K562 (cell line): ENCODE results near the gene PLIN5. TPM values are rescaled to one million over a fixed set of nuclear protein-coding genes. Genes with fewer than 3 reads are reported as not detected.

ENCODE experiments used
- ARID2 ChIP-seq: fragments of 450-650 bp; IDR thresholded peaks from 2 replicates; pipeline ENCODE4 v1.6.1; 2017; ENCODE audit warnings: antibody characterized with exemption, mild to moderate bottlenecking
- CBFA2T3 ChIP-seq: fragments of 450-650 bp; IDR thresholded peaks from 2 replicates; pipeline ENCODE4 v1.6.1; 2017
- HNRNPK ChIP-seq: fragments of 200-400 bp; formaldehyde crosslinking; IDR thresholded peaks from one replicate; pipeline ENCODE4 v1.6.1; 2018; ENCODE audit warnings: mild to moderate bottlenecking, low read depth, low read length; ENCODE audit not compliant: poor library complexity, severe bottlenecking
- HSF4 ChIP-seq: fragments of 250-450 bp; sonication (Bioruptor Pico); IDR thresholded peaks from 2 replicates; pipeline ENCODE4 v2.1.2; 2022; ENCODE audit warnings: mild to moderate bottlenecking, moderate library complexity, borderline replicate concordance
- MYC ChIP-seq, 2 experiments: fragments of 250-450 bp in 1 of 2; sonication (Bioruptor Pico) in 1 of 2; IDR thresholded peaks; 2 replicates each; pipeline versions ENCODE4 v1.5.1 to v1.6.1; 2012 to 2021; ENCODE audit warnings: low read depth in 2 of 2, borderline replicate concordance in 1 of 2, improper control_type of control experiment in 1 of 2, low read length in 1 of 2, mild to moderate bottlenecking in 1 of 2, moderate library complexity in 1 of 2
- PYGO2 ChIP-seq: fragments of 450-650 bp; IDR thresholded peaks from 2 replicates; pipeline ENCODE4 v1.6.1; 2016; ENCODE audit warnings: mild to moderate bottlenecking, missing genetic modification characterization, moderate library complexity, missing compliant biosample characterization
- SAFB2 ChIP-seq: fragments of 200-400 bp; formaldehyde crosslinking; IDR thresholded peaks from 2 replicates; pipeline ENCODE4 v1.6.1; 2018; ENCODE audit warnings: borderline replicate concordance, low read length, low read depth, moderate library complexity; ENCODE audit not compliant: severe bottlenecking
- SMAD1 ChIP-seq: fragments of 150-350 bp; IDR thresholded peaks from 2 replicates; pipeline ENCODE4 v1.6.1; 2014; ENCODE audit warnings: low read length, low read depth; ENCODE audit not compliant: partially characterized antibody
- SMC3 ChIP-seq: conservative IDR thresholded peaks from 2 replicates; pipeline ENCODE4 v1.6.1; 2011; ENCODE audit warnings: low read depth, low read length, improper control_type of control experiment; ENCODE audit not compliant: insufficient read depth
- SRF ChIP-seq, 2 experiments: fragments of 250-450, 450-650 bp in 1 of 2; sonication (Bioruptor Pico) in 1 of 2; sonication (generic) in 1 of 2; formaldehyde crosslinking; IDR thresholded peaks; 2 replicates each; pipeline versions ENCODE4 v1.5.0 to v1.5.1; 2020 to 2022; ENCODE audit warnings: mild to moderate bottlenecking in 1 of 2, missing genetic modification reagents in 1 of 2
- ZFX ChIP-seq: sonication (generic); formaldehyde crosslinking; IDR thresholded peaks from 2 replicates; pipeline ENCODE4 v1.8.0; 2022; ENCODE audit warnings: mild to moderate bottlenecking, missing genetic modification reagents, moderate library complexity
- ZNF217 ChIP-seq: sonication (generic); formaldehyde crosslinking; IDR thresholded peaks from 2 replicates; pipeline ENCODE4 v1.8.0; 2022; ENCODE audit warnings: mild to moderate bottlenecking, missing genetic modification reagents
- polyA plus RNA-seq, 8 experiments: library from polyadenylated mRNA; depleted of rRNA in 4 of 8; stranded (reverse) in 5 of 8; unstranded in 3 of 8; fragments of >200 nt; fragmentation: Nextera tagmentation in 2 of 8; fragmentation: Illumina TruSeq in 1 of 8; extraction: Ambion mirVana in 2 of 8; extraction: Trizol in 1 of 8; gene quantifications; 2 replicates each; pipeline versions ENCODE4 v1.2.1 to v1.2.3, GENCODE V29; 2011 to 2014; ENCODE audit warnings: inconsistent platforms in 1 of 8, missing spikeins in 1 of 8
- total RNA-seq, 7 experiments: library from RNA; depleted of rRNA in 6 of 7; stranded (reverse); fragments of >200 nt in 6 of 7; fragmentation: Illumina TruSeq in 2 of 7; extraction: Trizol in 2 of 7; gene quantifications; 2 replicates each; pipeline versions ENCODE4 v1.2.1 to v1.2.3, GENCODE V29; 2011 to 2021; ENCODE audit warnings: low replicate concordance in 1 of 7
- TF ChIP-seq, protein P1 (sequence below): fragments of 450-650 bp; conservative IDR thresholded peaks from 2 replicates; pipeline ENCODE4 v1.6.1; 2016; ENCODE audit warnings: missing genetic modification characterization, low read depth, mild to moderate bottlenecking, missing compliant biosample characterization, moderate library complexity
- TF ChIP-seq, protein P2 (sequence below): fragments of 450-650 bp; IDR thresholded peaks from 2 replicates; pipeline ENCODE4 v1.6.1; 2017; ENCODE audit warnings: antibody characterized with exemption, mild to moderate bottlenecking
- TF ChIP-seq, protein P3 (sequence below): fragments of 250-450 bp; sonication (Bioruptor Pico); IDR thresholded peaks from 2 replicates; pipeline ENCODE4 v1.4.0; 2020
- TF ChIP-seq, protein P4 (sequence below): sonication (generic); IDR thresholded peaks from 2 replicates; pipeline ENCODE4 v1.6.1; 2016

Gene PLIN5
- total and polyA plus RNA-seq, 9 of the 15 experiments (the other 6 are each of a cell fraction or from before 2014, with no cell fraction given): 0.04 to 1.3 (median 0.50) TPM

DNA sequence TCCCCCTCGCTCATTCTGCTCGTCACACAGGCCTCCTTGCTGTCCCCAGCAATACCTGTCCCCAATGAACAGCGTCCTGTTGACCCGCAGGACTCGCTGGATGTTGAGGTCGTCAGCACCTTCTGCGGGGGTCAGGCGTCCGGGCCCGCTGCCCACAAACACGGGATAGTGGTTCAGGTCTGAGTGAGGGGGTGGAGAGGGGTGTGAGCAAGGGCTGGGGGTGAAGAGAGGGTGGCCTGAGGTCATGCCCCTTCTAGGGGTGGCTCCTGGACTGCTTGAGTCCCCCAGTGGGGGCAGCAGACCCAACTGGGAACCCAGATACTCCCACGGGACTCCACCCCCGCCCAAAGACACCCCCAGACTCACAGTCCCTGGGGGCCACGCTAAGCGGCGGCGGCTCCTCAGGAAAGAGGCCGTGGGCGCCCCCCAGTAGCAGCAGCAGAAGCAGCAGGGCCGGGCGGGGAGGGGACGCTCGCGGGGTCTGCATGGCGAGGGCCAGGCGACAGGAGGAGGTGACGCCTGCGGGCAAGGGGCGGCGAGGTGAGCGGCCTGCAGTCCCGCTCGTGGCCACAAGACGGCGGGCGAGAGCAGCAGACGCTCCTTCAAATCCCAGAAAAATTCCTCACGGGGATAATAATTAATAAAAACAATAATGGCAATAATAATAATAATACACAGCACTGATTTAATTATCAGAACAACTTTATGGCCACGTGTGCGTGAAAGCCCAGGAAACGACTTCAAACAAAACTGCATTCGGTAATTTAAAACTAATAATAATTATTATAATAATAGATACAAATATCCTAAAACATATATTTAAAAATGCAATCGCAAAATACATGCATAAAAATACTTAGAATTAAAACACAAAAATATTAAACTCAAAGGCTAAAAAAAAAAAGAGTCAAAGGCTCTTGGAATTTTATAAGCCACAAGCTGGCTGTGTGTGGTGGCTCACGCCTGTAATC is 23.2 kb upstream of the PLIN5 start (continued):
- TF ChIP-seq SRF (CRISPR knock-in tag; IDR thresholded peaks at IDR 0.05) (0 out of 4 replicates have a peak, but pooled peaks of 1 of the 2 experiments have one; percentile 15), SMC3 (peak; percentile 57; the same call in 1 of the 2 replicates), SAFB2 (no peak), CBFA2T3 (no peak), PYGO2 (tag) (no peak), HNRNPK (no peak), MYC (IDR thresholded peaks at IDR 0.05; ENCODE audit: low read depth, low read length) (no peak), MYC (CRISPR knock-in tag; IDR thresholded peaks at IDR 0.05; ENCODE audit: borderline replicate concordance, low read depth) (no peak), ARID2 (no peak), ZFX (no peak), ZNF217 (CRISPR knock-in tag) (no peak), HSF4 (no peak), SMAD1 (no peak)
- TF ChIP-seq, protein P1, sequence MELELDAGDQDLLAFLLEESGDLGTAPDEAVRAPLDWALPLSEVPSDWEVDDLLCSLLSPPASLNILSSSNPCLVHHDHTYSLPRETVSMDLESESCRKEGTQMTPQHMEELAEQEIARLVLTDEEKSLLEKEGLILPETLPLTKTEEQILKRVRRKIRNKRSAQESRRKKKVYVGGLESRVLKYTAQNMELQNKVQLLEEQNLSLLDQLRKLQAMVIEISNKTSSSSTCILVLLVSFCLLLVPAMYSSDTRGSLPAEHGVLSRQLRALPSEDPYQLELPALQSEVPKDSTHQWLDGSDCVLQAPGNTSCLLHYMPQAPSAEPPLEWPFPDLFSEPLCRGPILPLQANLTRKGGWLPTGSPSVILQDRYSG: no peak
- TF ChIP-seq, protein P2, sequence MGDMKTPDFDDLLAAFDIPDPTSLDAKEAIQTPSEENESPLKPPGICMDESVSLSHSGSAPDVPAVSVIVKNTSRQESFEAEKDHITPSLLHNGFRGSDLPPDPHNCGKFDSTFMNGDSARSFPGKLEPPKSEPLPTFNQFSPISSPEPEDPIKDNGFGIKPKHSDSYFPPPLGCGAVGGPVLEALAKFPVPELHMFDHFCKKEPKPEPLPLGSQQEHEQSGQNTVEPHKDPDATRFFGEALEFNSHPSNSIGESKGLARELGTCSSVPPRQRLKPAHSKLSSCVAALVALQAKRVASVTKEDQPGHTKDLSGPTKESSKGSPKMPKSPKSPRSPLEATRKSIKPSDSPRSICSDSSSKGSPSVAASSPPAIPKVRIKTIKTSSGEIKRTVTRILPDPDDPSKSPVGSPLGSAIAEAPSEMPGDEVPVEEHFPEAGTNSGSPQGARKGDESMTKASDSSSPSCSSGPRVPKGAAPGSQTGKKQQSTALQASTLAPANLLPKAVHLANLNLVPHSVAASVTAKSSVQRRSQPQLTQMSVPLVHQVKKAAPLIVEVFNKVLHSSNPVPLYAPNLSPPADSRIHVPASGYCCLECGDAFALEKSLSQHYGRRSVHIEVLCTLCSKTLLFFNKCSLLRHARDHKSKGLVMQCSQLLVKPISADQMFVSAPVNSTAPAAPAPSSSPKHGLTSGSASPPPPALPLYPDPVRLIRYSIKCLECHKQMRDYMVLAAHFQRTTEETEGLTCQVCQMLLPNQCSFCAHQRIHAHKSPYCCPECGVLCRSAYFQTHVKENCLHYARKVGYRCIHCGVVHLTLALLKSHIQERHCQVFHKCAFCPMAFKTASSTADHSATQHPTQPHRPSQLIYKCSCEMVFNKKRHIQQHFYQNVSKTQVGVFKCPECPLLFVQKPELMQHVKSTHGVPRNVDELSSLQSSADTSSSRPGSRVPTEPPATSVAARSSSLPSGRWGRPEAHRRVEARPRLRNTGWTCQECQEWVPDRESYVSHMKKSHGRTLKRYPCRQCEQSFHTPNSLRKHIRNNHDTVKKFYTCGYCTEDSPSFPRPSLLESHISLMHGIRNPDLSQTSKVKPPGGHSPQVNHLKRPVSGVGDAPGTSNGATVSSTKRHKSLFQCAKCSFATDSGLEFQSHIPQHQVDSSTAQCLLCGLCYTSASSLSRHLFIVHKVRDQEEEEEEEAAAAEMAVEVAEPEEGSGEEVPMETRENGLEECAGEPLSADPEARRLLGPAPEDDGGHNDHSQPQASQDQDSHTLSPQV: no peak
- TF ChIP-seq, protein P3, sequence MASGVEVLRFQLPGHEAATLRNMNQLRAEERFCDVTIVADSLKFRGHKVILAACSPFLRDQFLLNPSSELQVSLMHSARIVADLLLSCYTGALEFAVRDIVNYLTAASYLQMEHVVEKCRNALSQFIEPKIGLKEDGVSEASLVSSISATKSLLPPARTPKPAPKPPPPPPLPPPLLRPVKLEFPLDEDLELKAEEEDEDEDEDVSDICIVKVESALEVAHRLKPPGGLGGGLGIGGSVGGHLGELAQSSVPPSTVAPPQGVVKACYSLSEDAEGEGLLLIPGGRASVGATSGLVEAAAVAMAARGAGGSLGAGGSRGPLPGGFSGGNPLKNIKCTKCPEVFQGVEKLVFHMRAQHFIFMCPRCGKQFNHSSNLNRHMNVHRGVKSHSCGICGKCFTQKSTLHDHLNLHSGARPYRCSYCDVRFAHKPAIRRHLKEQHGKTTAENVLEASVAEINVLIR (CRISPR knock-in tag): no peak
- TF ChIP-seq, protein P4, sequence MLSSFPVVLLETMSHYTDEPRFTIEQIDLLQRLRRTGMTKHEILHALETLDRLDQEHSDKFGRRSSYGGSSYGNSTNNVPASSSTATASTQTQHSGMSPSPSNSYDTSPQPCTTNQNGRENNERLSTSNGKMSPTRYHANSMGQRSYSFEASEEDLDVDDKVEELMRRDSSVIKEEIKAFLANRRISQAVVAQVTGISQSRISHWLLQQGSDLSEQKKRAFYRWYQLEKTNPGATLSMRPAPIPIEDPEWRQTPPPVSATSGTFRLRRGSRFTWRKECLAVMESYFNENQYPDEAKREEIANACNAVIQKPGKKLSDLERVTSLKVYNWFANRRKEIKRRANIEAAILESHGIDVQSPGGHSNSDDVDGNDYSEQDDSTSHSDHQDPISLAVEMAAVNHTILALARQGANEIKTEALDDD: no peak
